ENCODE measurements around the gene SDK2. TPM values are rescaled to one million over a fixed set of nuclear protein-coding genes. Genes with fewer than 3 reads are reported as not detected.

Gene SDK2
- total and polyA plus RNA-seq, 2 of the 4 experiments (the other 2 are of a cell fraction): under 0.01 to 0.03 TPM

GRCh38 chr17:73468221-73468620 lies 176.0 kb downstream of the SDK2 start:
- POLR2A ChIA-PET (ENCODE audit: unreplicated experiment): no interaction called here
- in situ Hi-C loops (cut with MboI; ENCODE audit: low sequenced_read_pairs): no loop called here
- dilution Hi-C loops (cut with HindIII; ENCODE audit: low sequenced_read_pairs, unreplicated experiment): no loop called here
- Histone ChIP-seq H2BK15ac (ENCODE audit: low read depth, low read length) (no peak overlapping the region), H3K79me1 (ENCODE audit: low read depth in 1 of 2, low read length in 2 of 2) (no peaks in the 10 kb centered on the region), H2AK9ac (replicated peaks; ENCODE audit: low read depth, low read length, poor library complexity) (no peak overlapping the region), H3K56ac (ENCODE audit: extremely low read depth, insufficient read depth, low read length) (no peak overlapping the region), H2BK120ac (ENCODE audit: low read depth, low read length) (no peak overlapping the region), H3K27ac (ENCODE audit: insufficient read depth, low read length) (no peak overlapping the region), H3K4me3 (ENCODE audit: insufficient read depth, low read depth, low read length) (no peak overlapping the region), H3K9me1 (ENCODE audit: insufficient read depth, low read length) (no peaks in the 10 kb centered on the region), H3K9ac (ENCODE audit: low read depth, low read length) (no peak overlapping the region), H3K14ac (replicated peaks; ENCODE audit: low read depth, low read length) (no peak overlapping the region), H3K4me2 (ENCODE audit: low read depth, low read length) (no peak overlapping the region), H3K4ac (ENCODE audit: low read depth, low read length) (no peak overlapping the region), H3K36me3 (ENCODE audit: control insufficient read depth, insufficient read depth, low read length) (no peaks in the 10 kb centered on the region), H4K20me1 (ENCODE audit: insufficient read depth, low read length) (no peaks in the 10 kb centered on the region), H2BK20ac (ENCODE audit: low read depth, low read length) (no peak overlapping the region), H4K8ac (ENCODE audit: low read depth in 2 of 2, low read length in 2 of 2) (no peak overlapping the region), H3K23ac (ENCODE audit: low read depth, low read length) (no peak overlapping the region), H4K91ac (ENCODE audit: insufficient read depth, low read depth, low read length) (no peak overlapping the region), H2AFZ (replicated peaks; ENCODE audit: low read length, poor library complexity) (no peak overlapping the region), H3K18ac (ENCODE audit: low read depth, low read length) (no peak overlapping the region), H2BK5ac (ENCODE audit: low read depth, low read length, poor library complexity, severe bottlenecking) (no peak overlapping the region), H4K5ac (ENCODE audit: low read depth, low read length) (no peak overlapping the region), H3K4me1 (ENCODE audit: control insufficient read depth, insufficient read depth, low read length) (no peaks in the 10 kb centered on the region), H2AK5ac (ENCODE audit: low read depth, low read length) (no peak overlapping the region), H3K27me3 (ENCODE audit: control insufficient read depth, insufficient read depth, low read length) (no peaks in the 10 kb centered on the region), H3K9me3 (ENCODE audit: control insufficient read depth, insufficient read depth, low read length) (no peaks in the 10 kb centered on the region)
- no peak for TF ChIP-seq POLR2A (IDR thresholded peaks at IDR 0.05; ENCODE audit: low read depth, low read length)
- TF ChIP-seq USF2 (IDR thresholded peaks at IDR 0.05; ENCODE audit: low read depth, low read length): no peak
- no peak for TF ChIP-seq BHLHE40 (IDR thresholded peaks at IDR 0.05; ENCODE audit: low read depth, low read length)
- TF ChIP-seq FOS (IDR thresholded peaks at IDR 0.05; ENCODE audit: low read depth, low read length): no peak
- TF ChIP-seq CEBPB (IDR thresholded peaks at IDR 0.05; ENCODE audit: low read depth, low read length): no peak
- no peak for TF ChIP-seq SMC3 (IDR thresholded peaks at IDR 0.05; ENCODE audit: low read depth, low read length)
- TF ChIP-seq MAZ (IDR thresholded peaks at IDR 0.05; ENCODE audit: borderline replicate concordance, low read depth, low read length): no peak
- no peak for TF ChIP-seq CHD1 (IDR thresholded peaks at IDR 0.05; ENCODE audit: low read depth, low read length)
- TF ChIP-seq RCOR1 (IDR thresholded peaks at IDR 0.05; ENCODE audit: insufficient replicate concordance, low read length): no peak
- no peak for TF ChIP-seq MAFK (IDR thresholded peaks at IDR 0.05; ENCODE audit: low read depth, low read length)
- no peak for TF ChIP-seq ELK1 (IDR thresholded peaks at IDR 0.05; ENCODE audit: borderline replicate concordance, low read depth, low read length)
- intact Hi-C loops (cut with micrococcal nuclease): no loop called here
- no TSS peak for BruUV-seq (replicated peaks)
- CTCF ChIA-PET: interaction anchor here (0.6 kb wide), 1 partner anchor 62 kb away, joined by 3 read pairs; no protein-coding TSS in a partner anchor
- DNase-seq (no peak), ATAC-seq (ENCODE audit: low read depth) (no peak)
- no CpG with 5 or more reads among the region's 5 CpGs for WGBS, 2 experiments (ENCODE audit: extremely low coverage in 2 of 2, insufficient read length in 1 of 2)
